Muscle layer of colon (tissue), 2 donors: Measurements from ENCODE around the gene SHB.
"Not testable (repeated sequence)": the region's sequence is repeated elsewhere in the genome, so short reads cannot be mapped to it uniquely, and the experiment has no call there.

Source experiments
- H3K27ac ChIP-seq: one replicate; pipeline ENCODE4 v1.7.0; 2013; ENCODE audit warnings: low read depth, mild to moderate bottlenecking, low read length, moderate library complexity
- H3K27me3 ChIP-seq, 2 donors: one replicate each; pipeline ENCODE4 v1.7.0; 2013; ENCODE audit warnings: low read length in 2 of 2, mild to moderate bottlenecking in 2 of 2; ENCODE audit not compliant: insufficient read depth in 2 of 2, control insufficient read depth in 1 of 2
- H3K36me3 ChIP-seq: one replicate; pipeline ENCODE4 v1.7.0; 2013; ENCODE audit warnings: mild to moderate bottlenecking, low read length; ENCODE audit not compliant: insufficient read depth
- H3K4me1 ChIP-seq: one replicate; pipeline ENCODE4 v1.7.0; 2013; ENCODE audit warnings: mild to moderate bottlenecking, low read length; ENCODE audit not compliant: insufficient read depth
- H3K4me3 ChIP-seq, 2 donors: one replicate each; pipeline ENCODE4 v1.7.0; 2013; ENCODE audit warnings: low read length in 2 of 2, low read depth in 1 of 2, mild to moderate bottlenecking in 1 of 2, moderate library complexity in 1 of 2
- H3K9ac ChIP-seq: one replicate; pipeline ENCODE4 v1.7.0; 2013; ENCODE audit warnings: low read length
- H3K9me3 ChIP-seq: one replicate; pipeline ENCODE4 v1.7.0; 2013; ENCODE audit warnings: mild to moderate bottlenecking, low read length
- donor health status: abdominal sarcoma.
- donor health status: Adenocarcinoma of cecum.

The SHB gene

DNA sequence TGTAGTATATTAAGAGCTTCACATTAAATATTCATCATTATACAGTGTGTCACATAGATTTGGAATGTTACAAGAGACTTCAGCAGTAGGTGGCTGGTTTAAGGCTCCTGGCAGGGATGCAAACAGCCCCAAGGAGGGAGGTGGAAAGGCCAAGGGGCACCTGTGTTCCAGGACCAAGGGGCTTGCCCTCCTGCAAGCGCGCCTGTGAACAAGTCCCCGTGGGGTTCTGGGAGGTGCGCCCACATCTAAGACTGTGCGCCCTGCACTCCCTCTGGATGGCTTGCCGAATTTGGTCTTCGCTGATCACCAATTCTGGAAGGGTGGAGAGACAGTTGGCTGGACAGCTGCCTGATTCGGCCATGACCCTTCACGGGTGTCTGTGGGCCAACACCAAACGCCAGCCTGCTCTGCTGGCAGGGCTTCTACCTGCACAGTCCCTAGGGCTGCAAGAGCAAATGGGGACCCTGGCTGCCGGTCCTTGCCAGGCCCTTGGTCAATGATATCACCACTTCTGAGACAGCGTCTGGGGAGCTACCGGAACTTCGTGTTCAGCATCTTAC is 153.0 kb downstream of the SHB start:
- Histone ChIP-seq H3K27me3 (no peaks in the 10 kb centered on the region), H3K4me1 (no peaks in the 10 kb centered on the region), H3K36me3 (no peaks in the 10 kb centered on the region), H3K9ac (no peak overlapping the region), H3K27ac (no peak overlapping the region), H3K4me3 (no peak overlapping the region), H3K9me3 (no peaks in the 10 kb centered on the region)

DNA sequence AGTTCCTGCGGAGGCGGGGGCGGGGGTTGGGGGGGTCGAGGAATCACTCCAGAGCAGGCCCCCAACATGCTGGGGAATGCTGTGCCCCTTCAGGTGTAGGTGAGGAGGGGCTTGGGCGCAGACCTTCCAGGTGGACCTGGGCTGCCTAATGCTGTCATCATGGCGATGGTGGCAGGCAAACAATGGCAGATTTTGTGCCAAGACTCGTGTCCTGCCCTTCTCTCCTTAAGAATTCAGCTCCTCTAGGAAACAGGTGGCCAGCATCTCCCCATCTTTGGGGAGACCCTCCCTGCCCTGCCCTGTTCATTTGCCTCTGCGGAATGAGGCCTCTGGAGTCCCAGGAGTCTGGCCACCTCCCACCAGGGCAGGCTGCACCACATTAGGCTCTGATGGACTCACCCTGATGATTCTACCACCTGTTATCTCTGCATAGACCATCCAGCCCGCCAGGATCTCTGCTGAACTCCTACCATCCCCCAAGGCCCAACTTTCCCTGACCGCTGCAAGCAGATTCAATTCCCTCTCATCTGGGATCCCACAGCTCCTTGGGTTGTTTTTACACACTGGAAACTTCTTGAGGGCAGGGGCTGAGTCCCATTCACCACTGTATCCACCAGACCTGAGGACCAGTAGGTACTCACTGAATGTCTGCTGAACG is 154.2 kb downstream of the SHB start:
- Histone ChIP-seq H3K9me3 (no peaks in the 10 kb centered on the region), H3K27ac (no peak overlapping the region), H3K36me3 (no peaks in the 10 kb centered on the region), H3K9ac (no peak overlapping the region), H3K4me1 (no peaks in the 10 kb centered on the region), H3K27me3 (no peaks in the 10 kb centered on the region), H3K4me3 (no peak overlapping the region)

DNA sequence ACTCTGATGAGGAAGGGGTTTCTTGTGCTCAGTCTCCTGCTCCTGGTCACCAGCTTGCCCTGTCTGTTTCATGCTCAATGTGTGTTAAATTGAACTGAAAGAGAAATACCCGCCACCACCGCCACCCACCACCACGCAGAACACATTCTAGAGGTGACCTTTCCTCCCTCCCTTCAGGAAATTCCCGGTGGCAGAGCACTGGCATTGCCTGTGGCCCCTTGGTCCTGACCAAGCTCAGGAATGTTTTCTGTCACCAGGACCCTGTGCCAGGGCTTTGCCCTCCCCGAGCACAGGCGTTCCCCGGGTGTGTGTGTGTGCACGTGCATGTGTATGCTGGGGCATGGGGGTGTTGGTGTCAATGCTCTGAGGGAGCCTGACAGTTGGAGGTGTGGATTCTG is 154.9 kb downstream of the SHB start:
- Histone ChIP-seq H3K27ac (no peak overlapping the region), H3K9ac (no peak overlapping the region), H3K4me1 (no peaks in the 10 kb centered on the region), H3K36me3 (no peaks in the 10 kb centered on the region), H3K27me3 (no peaks in the 10 kb centered on the region), H3K4me3 (no peak overlapping the region), H3K9me3 (no peaks in the 10 kb centered on the region)

DNA sequence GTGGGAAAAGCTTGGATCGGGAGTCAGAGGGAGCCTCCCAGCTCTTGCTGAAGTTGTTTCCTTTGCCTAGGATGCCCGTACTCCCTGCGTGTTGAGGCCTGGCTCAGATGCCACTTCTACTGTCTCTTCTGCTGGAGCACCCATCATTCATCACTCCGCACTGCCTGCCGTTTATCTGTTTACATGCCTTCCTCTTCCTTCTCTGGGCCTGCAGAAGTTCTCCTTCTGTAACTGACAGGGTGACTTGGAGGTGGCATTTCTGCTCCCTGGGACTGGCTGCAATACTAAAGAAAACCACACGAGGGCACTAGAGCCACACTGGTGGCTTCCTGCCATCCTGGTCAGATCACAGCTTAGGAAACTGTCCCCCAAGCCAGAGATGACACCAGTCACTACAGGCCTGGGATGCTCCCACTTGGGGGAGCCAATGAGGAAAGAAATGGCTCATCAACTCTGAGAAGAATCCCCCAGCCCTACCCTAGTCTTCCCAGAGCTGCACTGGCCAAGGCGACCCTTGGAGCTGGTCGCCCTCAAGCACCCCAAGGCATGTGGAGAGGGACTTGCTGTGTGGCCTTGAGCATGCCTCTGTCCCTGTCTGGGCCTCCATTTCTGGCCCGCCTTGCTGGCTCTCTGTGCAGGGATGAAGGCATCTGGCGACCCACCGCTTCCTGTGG is 155.4 kb downstream of the SHB start:
- H3K4me3 ChIP-seq, result no peak overlapping the region
- no peaks in the 10 kb centered on the region for H3K27me3 ChIP-seq
- H3K36me3 ChIP-seq, result no peaks in the 10 kb centered on the region
- no peaks in the 10 kb centered on the region for H3K4me1 ChIP-seq
- no peak overlapping the region for H3K9ac ChIP-seq
- H3K27ac ChIP-seq, result no peak overlapping the region
- H3K9me3 ChIP-seq, result no peaks in the 10 kb centered on the region

- no peaks in the 10 kb centered on the region for H3K4me1 ChIP-seq
- no peak overlapping the region for H3K4me3 ChIP-seq
- H3K27me3 ChIP-seq, result no peaks in the 10 kb centered on the region
- H3K9me3 ChIP-seq, result no peaks in the 10 kb centered on the region
- H3K36me3 ChIP-seq, result no peaks in the 10 kb centered on the region
- no peak overlapping the region for H3K9ac ChIP-seq
- H3K27ac ChIP-seq, result no peak overlapping the region
Measured at GRCh38 chr9:37911271-37911681, 157.8 kb downstream of the SHB start.

DNA sequence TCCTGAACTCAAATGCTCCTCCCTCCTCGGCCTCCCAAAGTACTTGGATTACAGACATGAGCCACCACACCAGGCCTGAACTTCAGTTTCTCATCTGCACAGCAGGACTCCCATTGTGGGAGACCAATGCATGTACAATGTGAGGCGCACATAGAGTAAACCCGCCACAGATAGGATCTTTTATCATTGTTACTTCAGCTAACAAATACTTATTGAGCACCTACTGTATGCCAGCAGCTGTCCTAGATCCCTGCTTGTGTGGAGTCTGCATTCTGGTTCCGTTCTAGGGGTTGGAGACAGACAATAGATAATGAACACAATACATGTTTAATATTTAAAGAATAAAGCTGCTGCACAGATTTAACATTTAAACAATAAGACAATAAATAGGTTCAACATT is 158.8 kb downstream of the SHB start:
- Histone ChIP-seq H3K9ac (no peak overlapping the region), H3K4me3 (no peak overlapping the region), H3K4me1 (peaks cover under 1% of the 10 kb centered on the region), H3K9me3 (no peaks in the 10 kb centered on the region), H3K27ac (no peak overlapping the region), H3K36me3 (no peaks in the 10 kb centered on the region), H3K27me3 (no peaks in the 10 kb centered on the region)

GRCh38 chr9:37909836-37910235 is 159.2 kb downstream of the SHB start:
- H3K4me1 ChIP-seq, H3K27ac ChIP-seq, H3K9ac ChIP-seq, H3K27me3 ChIP-seq, H3K4me3 ChIP-seq, H3K36me3 ChIP-seq, H3K9me3 ChIP-seq: not testable (repeated sequence)

- no peak overlapping the region for H3K9ac ChIP-seq
- H3K27ac ChIP-seq, result no peak overlapping the region
- no peaks in the 10 kb centered on the region for H3K9me3 ChIP-seq
- no peaks in the 10 kb centered on the region for H3K36me3 ChIP-seq
- no peak overlapping the region for H3K4me3 ChIP-seq
- H3K4me1 ChIP-seq, result peaks cover 7% of the 10 kb centered on the region
- no peaks in the 10 kb centered on the region for H3K27me3 ChIP-seq
Measured at GRCh38 chr9:37909326-37909725, 159.7 kb downstream of the SHB start.

DNA sequence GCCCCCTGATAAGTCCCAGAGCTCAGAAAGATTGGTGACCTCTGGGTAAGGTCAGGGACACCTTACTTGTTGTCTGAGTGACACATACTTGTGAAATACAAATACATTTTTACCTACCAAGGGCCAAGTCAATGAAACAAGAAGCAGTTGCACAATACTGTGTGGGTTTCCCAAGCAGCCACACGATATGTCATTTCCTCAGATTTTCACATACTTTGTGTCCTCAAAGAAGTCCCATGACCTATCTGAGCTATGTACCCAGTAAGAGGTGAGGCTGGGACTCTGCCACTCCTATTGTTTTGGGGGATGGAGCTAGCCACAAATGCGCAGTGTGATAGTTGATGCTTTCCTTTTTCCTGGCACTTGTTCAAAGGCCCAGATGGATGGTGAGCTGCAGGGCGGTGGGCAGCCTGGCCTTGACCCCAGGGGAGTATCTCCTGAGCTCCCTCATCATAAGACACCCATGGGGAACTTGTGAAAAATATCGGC is 160.3 kb downstream of the SHB start:
- Histone ChIP-seq H3K4me1 (peaks cover 7% of the 10 kb centered on the region), H3K4me3 (no peak overlapping the region), H3K9me3 (no peaks in the 10 kb centered on the region), H3K27ac (no peak overlapping the region), H3K9ac (no peak overlapping the region), H3K27me3 (no peaks in the 10 kb centered on the region), H3K36me3 (no peaks in the 10 kb centered on the region)

GRCh38 chr9:37908283-37908682 is 160.7 kb downstream of the SHB start:
- no peaks in the 10 kb centered on the region for H3K27me3 ChIP-seq
- H3K4me3 ChIP-seq, result no peak overlapping the region
- H3K27ac ChIP-seq, result no peak overlapping the region
- H3K9ac ChIP-seq, result no peak overlapping the region
- no peaks in the 10 kb centered on the region for H3K9me3 ChIP-seq
- H3K36me3 ChIP-seq, result no peaks in the 10 kb centered on the region
- H3K4me1 ChIP-seq, result peaks cover 8% of the 10 kb centered on the region

GRCh38 chr9:37906312-37907239 is 162.5 kb downstream of the SHB start:
- Histone ChIP-seq H3K4me3 (no peak overlapping the region), H3K9ac (no peak overlapping the region), H3K36me3 (no peaks in the 10 kb centered on the region), H3K4me1 (peaks cover 23% of the 10 kb centered on the region), H3K27me3 (no peaks in the 10 kb centered on the region), H3K9me3 (no peaks in the 10 kb centered on the region), H3K27ac (no peak overlapping the region)
